CD4-positive, alpha-beta T cell treated with Interleukin-1 beta for 1 hour (primary cell): ENCODE measurements around the gene ECEL1.
"Not testable (repeated sequence)": the region's sequence is repeated elsewhere in the genome, so short reads cannot be mapped to it uniquely, and the experiment has no call there.

Experiments
- DNase-seq, 2 donors: peaks; one replicate each; pipeline ENCODE4 v3.0.0-alpha.2; 2020 to 2022

ECEL1 gene, protein sequence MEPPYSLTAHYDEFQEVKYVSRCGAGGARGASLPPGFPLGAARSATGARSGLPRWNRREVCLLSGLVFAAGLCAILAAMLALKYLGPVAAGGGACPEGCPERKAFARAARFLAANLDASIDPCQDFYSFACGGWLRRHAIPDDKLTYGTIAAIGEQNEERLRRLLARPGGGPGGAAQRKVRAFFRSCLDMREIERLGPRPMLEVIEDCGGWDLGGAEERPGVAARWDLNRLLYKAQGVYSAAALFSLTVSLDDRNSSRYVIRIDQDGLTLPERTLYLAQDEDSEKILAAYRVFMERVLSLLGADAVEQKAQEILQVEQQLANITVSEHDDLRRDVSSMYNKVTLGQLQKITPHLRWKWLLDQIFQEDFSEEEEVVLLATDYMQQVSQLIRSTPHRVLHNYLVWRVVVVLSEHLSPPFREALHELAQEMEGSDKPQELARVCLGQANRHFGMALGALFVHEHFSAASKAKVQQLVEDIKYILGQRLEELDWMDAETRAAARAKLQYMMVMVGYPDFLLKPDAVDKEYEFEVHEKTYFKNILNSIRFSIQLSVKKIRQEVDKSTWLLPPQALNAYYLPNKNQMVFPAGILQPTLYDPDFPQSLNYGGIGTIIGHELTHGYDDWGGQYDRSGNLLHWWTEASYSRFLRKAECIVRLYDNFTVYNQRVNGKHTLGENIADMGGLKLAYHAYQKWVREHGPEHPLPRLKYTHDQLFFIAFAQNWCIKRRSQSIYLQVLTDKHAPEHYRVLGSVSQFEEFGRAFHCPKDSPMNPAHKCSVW

DNA sequence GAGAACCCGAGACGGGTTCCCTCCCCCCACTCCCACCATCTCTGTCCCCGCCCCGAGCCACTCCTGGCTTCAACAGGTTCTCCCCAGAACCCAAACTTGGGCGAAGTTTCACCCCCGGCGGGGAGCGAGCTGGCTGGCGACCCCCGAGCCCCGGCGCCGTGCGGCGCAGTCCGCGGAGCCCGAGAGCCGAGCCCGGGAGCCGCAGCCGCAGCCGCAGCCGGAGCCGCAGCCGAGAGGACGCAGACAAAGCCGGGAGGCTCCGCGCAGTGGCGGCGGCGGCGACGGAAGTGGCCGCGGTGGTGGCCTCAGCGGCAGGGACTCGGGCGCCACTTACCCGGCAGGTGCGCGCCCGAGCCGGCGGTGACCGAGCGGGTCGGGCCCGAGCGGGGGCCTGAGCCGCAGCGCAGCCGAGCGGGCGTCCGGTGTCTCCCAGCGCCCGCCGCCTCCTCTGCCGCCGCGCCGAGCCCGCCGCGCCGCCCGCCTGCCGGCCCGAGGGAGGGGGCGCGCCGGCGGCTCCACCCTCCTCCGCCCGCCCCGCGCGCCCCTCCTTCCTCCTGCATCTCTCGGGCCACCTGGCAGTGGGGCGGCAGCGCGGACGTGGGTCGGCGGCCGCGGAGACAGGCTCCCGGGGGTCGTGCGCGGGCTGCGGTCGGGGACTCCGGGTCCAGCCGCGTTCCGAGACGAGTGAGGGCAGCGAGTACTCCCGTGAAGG is at the start of gene ECEL1:
TSS of gene ECEL1 (minus strand) at position 450 of the 712 bp plus-strand sequence. CDS start 1,181 bp downstream, outside the sequence.
- no peak for DNase-seq

DNA sequence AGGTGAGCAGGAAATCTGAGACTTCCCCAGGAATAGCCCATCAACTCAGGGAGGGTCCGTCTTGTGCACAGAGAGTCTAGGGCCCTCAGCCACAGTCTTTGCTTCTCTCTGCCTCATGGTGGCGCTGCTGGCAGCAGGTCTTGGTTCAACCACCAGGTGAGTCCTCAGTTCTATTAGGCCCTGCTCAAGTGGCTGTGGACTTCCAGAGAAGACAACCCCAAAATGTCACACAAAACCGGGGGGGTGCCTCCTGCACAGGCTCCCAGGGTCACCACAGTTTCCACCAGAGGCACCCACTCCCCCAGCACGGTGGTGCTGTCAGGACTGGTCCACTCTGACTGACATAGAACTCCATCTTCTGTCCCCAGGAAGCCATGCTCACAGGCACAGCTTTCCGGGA is 49.4 kb upstream of the ECEL1 start:
- DNase-seq: no peak

DNA sequence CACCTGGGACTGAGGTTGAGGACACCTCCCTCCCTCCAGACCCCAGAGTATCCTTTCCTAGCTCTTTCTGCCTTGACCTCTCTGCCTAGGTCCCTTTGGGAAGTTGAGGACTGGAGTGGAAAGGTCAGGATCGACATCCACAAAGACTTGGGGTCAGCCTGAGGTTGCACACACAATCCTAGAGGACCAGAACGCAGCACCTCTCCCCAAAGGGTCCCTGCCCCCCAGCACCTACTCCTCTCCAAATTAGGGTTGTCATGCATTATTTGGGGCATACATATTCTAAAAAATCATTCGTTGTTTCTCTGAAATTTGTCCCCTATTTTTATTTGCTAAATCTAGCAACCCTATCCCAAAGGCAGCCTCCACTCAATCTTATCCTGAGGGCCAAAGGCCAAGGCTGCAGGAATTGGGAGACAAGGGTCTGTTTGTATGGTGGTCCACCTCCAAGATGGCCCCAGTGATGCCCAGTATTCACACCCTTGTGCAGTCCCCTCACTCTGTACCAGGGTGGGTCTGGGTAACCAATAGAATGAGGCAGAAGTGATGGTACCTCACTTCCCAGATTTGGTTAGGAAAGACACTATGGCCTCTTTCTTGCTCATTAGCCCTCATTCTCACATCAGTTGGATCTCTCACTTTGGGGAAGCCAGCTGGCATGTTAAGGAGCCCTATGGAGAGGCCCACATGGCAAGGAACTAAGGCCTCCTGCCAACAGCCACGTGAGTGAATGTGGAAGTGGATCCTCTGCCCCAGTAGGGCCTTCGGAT is 48.3 kb upstream of the ECEL1 start:
- no peak for DNase-seq

DNA sequence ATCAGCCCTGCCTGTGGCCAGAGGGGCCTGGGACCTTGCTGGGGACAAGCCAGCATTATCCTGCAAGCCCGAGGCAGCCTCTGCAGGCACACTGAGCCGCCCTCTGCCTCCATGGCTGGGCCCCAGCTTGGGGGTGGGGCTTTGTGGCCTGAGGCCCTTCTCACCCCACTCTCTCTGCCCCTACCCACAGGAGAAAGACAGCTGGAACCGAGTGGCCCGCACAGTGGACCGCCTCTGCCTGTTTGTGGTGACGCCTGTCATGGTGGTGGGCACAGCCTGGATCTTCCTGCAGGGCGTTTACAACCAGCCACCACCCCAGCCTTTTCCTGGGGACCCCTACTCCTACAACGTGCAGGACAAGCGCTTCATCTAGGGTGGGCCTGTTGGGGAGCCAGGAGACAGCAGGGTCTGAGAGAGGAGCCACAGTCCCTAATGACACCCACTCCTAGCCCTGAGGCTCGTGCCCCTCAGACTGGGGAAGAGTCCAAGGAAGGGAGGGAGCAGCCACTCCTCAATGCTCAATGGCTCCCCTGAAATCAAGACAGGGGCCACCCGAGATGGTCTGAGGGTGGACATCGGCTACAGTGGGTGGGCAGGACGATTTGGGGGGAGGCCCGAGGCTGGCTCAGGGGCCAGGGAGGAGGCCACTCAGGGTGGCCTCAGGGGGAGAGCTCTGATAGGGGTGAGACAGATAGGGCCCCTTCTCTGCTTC is 47.5 kb upstream of the ECEL1 start:
- DNase-seq: no peak

DNA sequence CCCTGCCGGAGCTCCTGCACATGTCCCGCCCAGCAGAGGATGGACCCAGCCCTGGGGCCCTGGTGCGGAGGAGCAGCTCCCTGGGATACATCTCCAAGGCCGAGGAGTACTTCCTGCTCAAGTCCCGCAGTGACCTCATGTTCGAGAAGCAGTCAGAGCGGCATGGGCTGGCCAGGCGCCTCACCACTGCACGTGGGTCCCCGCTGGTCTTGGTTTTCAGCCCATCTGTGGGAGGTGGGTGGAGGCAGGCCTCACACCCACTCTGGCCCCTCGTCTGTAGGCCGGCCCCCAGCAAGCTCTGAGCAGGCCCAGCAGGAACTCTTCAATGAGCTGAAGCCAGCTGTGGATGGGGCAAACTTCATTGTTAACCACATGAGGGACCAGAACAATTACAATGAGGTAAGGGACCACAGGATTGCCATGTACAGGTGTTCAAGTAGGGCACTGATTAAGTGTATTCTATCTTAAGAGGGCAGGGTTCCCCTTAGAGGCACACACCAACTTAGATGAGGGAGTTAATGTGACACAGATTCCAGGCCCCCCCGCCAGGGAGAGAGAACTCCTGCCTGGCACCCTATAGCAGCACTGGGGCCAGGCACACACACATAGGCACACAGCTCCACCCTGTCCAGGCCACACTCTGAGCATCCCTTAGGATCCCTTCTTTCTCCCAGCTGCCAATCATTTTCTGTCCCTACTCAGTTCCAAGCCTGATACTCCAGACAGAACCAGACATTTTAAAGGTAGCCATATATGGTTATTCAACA is 46.5 kb upstream of the ECEL1 start:
- no peak for DNase-seq

DNA sequence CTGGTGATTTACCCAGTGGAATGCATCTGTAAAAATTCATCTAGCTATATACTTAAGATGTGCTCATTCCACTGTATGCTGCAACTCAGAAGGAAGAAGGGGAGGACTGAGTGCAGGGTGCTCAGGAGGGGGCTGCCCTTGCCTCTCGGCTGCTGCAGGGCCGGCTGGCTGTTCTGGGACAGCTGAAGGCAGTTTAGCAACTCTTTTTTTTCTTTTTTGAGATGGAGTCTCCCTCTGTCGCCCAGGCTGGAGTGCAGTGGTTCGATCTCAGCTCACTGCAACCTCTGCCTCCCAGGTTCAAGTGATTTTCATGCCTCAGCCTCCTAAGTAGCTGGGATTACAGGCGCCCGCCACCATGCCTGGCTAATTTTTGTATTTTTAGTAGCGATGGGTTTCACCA is 45.2 kb upstream of the ECEL1 start:
- not testable (repeated sequence) for DNase-seq

DNA sequence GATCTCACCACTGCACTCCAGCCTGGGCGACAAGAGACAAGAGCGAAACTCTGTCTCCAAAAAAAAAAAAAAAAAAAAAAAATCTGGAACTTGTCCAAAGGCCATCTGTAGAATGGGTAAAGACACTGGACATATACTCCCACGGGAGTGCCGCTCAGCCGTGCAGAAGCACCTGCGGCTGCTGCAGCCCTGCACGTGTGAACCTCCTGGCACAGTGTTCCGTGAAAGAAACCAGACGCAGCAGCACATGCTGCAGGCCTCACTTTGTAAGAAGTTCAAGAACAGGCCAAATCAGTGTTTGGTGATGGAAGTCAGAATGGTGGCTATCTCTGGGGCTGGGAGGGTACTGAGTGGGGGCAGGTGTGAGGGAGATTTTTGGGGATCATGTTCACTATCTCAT is 44.8 kb upstream of the ECEL1 start:
- no peak for DNase-seq

DNA sequence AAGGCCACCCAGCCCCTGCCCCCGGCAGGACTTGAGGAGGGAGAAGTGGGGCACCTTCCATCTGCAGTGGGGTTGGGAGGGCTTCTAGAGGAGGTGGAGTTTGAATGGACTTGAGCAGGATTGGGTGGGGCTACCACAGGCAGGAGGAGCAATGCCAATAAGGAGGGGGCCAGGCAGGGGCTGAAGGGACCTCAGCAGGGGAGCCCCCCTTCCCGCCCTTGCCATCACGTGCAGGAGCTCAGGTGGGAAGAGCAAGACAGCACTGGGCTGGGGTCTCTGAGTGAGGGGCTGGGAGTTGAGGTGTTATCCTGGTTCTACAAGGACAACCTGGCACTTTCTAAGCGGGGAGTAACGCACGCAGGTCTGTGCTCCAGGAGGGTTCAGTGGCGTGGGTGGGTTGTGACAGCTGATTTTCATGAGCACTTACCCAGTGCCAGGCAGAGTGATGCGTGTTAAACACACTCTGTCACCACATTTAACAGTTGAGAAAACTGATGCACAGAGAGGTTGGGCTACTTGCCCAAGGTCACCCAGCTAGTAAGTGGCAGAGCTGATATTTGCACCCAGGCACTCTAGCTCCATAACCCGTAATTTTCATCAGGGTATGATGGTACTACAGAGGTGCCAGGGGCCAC is 43.1 kb upstream of the ECEL1 start:
- DNase-seq: no peak

DNA sequence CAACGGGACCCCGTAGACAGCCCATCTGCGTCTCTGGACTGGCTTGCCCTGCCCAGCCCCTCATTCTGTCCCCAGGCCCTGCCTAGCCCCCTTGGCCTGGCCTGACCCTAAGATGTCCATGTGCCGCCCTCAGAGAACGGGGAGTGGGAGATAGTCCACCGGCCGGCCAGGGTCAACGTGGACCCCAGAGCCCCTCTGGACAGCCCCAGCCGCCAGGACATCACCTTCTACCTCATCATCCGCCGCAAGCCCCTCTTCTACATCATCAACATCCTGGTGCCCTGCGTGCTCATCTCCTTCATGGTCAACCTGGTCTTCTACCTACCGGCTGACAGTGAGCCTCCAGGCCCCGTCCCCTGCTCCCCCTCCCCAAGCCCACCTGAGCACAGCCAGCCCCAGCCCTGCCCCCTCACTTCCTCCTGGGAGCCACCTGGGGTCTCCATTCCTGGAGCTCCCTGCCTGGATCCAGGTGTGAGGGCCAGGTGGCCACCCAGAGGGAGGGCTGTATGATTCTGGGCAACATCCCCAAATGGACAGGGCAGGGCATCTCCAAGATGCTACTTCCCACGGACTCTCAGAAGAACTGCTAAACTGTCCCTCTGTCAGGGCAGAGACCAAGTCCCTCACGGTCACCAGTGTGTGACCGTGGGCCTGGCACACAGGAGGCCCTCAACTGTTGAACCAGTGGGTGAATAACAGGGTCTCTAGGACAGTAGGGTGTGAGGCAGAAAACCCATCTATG is 42.3 kb upstream of the ECEL1 start:
- DNase-seq: no peak

DNA sequence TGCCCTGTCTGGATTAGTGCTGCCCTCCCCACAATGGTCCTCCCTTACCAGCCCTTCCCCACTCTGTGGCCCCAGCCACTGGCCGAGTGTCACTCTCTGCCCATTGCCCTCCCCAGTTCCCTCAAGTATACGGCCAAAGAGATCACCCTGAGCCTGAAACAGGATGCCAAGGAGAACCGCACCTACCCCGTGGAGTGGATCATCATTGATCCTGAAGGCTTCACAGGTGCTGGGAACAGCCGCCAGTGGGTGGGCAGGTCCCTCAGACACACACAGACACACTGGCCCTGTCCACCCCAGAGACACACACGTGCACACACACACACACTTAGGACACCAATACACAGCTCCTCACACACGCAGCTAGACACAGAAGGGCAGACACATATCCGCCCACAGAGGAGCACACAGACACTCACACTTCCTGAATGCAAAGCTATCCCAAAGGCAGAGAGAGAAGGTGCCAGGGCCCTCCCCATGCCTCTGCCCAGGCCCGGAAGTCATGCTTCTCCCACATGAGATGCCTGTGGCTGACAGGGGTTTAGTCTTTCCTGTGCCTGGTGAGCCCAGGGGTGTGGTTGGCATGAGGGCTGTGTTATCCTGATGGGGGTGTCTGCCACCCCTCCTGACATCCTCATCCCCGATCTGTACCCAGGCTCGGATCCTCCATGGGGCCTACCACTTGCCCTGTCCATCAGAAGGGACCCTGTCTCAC is 41.3 kb upstream of the ECEL1 start:
- DNase-seq: no peak

DNA sequence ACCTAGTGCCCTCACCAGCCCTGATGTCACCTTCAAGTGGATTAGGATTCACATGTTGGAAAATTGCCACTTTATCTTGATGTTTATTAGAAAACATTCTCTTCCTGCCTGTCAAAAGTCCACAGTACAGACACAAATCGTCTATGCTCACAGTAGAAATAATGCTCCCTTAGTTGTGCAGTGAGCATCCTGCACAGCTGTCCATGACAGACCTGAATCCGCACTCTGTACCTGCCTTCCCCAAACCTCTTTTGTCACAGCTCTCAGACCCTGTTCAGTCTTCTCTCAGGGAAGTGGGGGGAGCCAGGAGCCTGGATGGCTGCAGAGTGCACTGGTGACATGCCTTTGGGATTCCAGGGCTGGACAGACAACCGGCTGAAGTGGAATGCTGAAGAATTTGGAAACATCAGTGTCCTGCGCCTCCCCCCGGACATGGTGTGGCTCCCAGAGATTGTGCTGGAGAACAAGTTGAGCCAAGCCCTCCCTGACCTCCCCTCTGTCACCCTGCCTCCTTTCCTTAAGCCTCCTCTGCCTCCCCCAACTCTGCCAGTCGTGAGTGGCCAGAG is 40.4 kb upstream of the ECEL1 start:
- DNase-seq: no peak

DNA sequence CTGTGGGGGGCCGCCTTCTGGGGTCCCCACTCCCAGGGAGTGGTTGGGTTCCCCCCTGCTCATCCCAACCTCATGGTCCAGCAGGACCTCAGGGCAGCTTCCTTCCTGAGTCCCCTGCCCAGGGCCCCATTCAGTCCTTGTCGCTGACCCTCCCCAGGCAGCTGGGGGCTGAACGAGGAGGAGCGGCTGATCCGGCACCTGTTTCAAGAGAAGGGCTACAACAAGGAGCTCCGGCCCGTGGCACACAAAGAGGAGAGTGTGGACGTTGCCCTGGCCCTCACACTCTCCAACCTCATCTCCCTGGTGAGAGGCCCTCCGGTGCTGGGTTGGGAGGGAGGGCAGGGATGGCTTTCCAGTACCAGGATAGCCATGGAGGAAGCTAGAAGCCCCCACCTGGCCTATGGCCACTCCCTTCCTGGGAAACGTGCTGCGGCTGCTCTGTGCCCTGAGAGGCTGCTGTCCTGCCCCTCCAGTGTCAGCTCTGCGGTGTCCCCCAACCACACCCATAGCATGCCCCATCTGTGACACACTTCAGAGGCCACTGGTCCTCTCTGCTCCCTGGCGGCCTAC is 38.8 kb upstream of the ECEL1 start:
- DNase-seq: no peak

DNA sequence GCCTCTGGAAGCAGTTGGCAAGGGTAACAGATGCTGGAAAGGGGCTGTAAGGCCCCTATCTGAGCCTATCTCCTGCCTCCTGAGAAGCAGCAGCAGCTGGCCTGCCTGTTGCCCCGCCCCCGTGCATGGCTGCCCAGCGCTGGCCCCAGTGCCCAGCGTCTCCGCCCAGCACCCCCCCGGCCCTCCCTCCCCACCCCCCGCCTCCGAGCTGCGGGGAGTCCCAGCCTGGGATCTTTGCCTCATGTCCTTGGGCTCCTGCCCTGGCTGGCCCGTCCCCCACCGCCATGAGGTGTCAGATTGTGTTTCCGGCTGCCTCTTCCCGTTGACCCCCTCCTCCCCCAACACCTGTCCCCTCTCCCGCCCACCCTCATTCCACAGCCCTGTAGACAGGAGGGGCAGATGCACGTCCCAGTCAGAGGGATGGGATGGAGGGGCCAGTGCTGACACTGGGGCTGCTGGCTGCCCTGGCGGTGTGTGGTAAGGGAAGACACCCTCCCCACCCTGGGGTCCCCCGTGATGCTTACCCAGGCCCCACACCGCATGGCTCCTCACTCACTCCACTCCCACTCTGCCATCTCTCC is 38.2 kb upstream of the ECEL1 start, which contains the start of gene CHRND:
TSS of gene CHRND (plus strand) at position 370 of the 581 bp plus-strand sequence. CDS start at position 426, 56 bp downstream.
- no peak for DNase-seq

DNA sequence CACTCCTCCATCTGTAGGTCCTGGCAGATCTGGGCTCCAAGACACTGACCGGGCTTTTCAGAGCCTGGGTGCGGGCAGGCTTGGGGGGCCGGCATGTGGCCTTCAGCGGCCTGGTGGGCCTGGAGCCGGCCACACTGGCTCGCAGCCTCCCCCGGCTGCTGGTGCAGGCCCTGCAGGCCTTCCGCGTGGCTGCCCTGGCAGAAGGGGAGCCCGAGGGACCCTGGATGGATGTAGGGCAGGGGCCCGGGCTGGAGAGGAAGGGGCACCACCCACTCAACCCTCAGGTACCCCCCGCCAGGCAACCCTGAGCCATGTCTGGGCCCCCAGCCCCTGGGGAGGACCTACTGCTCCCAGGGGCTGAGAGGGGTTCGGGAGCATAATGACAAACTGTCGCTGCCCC is 37.6 kb upstream of the ECEL1 start:
- DNase-seq: no peak

DNA sequence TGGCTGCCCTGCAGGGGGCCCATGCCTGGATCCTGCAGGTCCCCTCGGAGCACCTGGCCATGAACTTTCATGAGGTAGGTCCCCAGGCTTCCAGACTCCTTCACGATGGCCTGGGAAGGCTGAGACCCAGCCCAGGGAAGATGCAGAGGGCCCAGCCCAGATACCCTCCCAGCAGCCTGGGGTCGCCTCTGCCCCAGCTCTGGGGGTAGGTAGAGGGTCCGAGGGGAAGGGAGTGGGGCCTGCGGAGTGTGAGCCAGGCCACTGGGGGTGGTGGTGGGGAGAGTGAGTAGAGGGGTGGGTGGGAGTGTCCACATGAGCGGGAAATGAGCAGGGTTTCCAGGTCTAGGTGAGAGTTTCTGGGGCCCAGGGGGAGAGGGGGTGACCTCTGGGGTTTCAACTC is 37.1 kb upstream of the ECEL1 start:
- DNase-seq: no peak

DNA sequence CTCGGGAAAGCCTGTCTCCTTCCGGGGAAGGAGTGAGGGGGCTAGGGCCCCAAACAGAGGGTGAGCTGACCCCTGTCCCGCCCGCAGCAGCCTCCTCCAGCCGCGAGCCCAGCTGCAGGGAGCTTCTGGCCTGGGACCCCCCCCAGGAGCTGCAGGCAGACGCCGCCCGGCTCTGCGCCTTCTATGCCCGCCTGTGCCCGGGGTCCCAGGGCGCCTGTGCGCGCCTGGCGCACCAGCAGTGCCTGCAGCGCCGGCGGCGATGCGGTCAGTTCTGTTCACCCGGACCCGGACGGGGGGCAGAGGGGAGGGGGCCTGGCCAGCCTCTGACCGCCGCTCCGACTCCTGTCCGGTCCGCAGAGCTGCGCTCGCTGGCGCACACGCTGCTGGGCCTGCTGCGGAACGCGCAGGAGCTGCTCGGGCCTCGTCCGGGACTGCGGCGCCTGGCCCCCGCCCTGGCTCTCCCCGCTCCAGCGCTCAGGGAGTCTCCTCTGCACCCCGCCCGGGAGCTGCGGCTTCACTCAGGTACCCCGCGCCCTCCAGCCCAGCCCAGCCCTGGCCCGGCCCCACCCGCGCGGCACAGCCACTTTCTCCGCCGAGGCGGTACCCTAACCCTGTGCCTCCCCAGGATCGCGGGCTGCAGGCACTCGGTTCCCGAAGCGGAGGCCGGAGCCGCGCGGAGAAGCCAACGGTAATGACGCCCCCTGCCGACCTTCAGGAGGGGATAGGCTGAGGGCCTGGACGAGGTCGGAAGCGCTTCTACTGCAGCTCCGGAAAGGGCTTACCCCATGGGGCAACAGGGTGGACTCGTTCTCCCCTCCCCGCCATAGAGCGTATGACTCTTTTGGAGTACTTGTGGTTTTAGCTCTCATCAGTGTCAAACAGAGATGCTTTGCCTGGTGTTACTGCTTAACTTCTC is 36.3 kb upstream of the ECEL1 start:
- no peak for DNase-seq

DNA sequence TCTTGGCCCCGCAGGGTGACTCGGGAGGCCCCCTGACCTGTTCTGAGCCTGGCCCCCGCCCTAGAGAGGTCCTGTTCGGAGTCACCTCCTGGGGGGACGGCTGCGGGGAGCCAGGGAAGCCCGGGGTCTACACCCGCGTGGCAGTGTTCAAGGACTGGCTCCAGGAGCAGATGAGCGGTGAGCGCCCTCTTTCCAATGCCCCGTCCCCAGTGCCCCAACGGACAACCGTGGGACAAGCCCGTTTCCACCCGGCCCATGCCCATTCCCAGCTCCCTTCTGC is 35.7 kb upstream of the ECEL1 start:
- no peak for DNase-seq
